GM23248 (cell line): ENCODE results near the gene CACHD1.

Experiments used
- EZH2 ChIP-seq: fragments of 200-600 bp; sonication (generic); IDR thresholded peaks from 2 replicates; pipeline ENCODE4 v1.6.1; 2018; ENCODE audit warnings: antibody characterized with exemption, mild to moderate bottlenecking; ENCODE audit not compliant: insufficient read depth, poor library complexity, severe bottlenecking
- EZH2phosphoT487 ChIP-seq: fragments of 200-600 bp; sonication (generic); IDR thresholded peaks from 2 replicates; pipeline ENCODE4 v1.6.1; 2018; ENCODE audit warnings: antibody characterized with exemption, moderate library complexity, mild to moderate bottlenecking, low read depth; ENCODE audit not compliant: insufficient read depth

DNA sequence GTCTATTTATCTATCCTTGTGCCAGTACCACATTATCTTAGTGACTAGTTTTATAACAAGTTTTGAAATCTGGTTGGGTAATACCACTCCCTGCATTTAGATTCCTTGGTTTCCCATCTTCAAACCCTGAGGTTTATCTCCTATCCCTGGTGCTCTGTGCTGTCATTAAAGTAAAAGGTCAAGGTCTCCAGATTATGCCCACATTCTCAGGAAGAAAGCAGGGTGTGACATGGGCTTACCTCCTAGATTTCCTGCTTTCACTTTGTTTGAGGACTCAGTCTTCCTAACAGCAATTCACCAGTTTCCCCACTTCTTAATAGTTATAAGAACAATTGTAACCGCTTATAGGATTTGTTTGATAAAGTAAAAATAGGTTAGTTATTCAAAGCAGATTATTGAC, 86.0 kb downstream of the CACHD1 start:
- TF ChIP-seq EZH2phosphoT487 (no peak), EZH2 (no peak)
